Uterus (tissue), 4 donors: ENCODE data around the gene DMD. TPM values are rescaled to one million over a fixed set of nuclear protein-coding genes. Genes with fewer than 3 reads are reported as not detected.

ENCODE experiments used
- DNase-seq, 2 donors: peaks; one replicate each; pipeline ENCODE4 v3.0.0-alpha.2; 2019 to 2020
- H3K27ac ChIP-seq, 2 donors: fragments of 200-600 bp; sonication (generic); 1 replicate in 1 of 2; 2 replicates in 1 of 2; pipeline ENCODE4 v1.5.1; 2016 to 2018
- H3K27me3 ChIP-seq, 2 donors: fragments of 200-600 bp; sonication (generic); one replicate each; pipeline ENCODE4 v1.5.1; 2018 to 2019; ENCODE audit warnings: control low read depth in 1 of 2
- H3K36me3 ChIP-seq, 2 donors: fragments of 200-600 bp; sonication (generic); one replicate each; pipeline ENCODE4 v1.5.1; 2019; ENCODE audit warnings: control low read depth in 1 of 2
- H3K4me1 ChIP-seq, 2 donors: fragments of 200-600 bp; sonication (generic); one replicate each; pipeline ENCODE4 v1.5.1; 2018 to 2019; ENCODE audit warnings: control low read depth in 1 of 2
- H3K4me3 ChIP-seq, 2 donors: fragments of 200-600 bp; sonication (generic); 1 replicate in 1 of 2; 2 replicates in 1 of 2; pipeline ENCODE4 v1.5.1; 2018 to 2019; ENCODE audit warnings: mild to moderate bottlenecking in 1 of 2
- H3K9me3 ChIP-seq, 2 donors: fragments of 200-600 bp; sonication (generic); one replicate each; pipeline ENCODE4 v1.5.1; 2019; ENCODE audit warnings: control low read depth in 1 of 2
- CTCF ChIP-seq, 4 experiments: fragments of 200-600 bp in 2 of 4; fragments of 450-650 bp in 2 of 4; sonication (generic) in 2 of 4; IDR thresholded peaks; one replicate each; pipeline ENCODE4 v1.5.1; 2016 to 2019; ENCODE audit warnings: antibody characterized with exemption in 4 of 4, mild to moderate bottlenecking in 2 of 4, moderate library complexity in 1 of 4
- POLR2A ChIP-seq, 2 donors: fragments of 450-650 bp; IDR thresholded peaks; one replicate each; pipeline ENCODE4 v1.6.1; 2016; ENCODE audit warnings: antibody characterized with exemption in 2 of 2, mild to moderate bottlenecking in 1 of 2, moderate library complexity in 1 of 2
- intact Hi-C: fragments of 100-400 bp; cut with DNase I; formaldehyde crosslinking; loops from one replicate; pipeline ENCODE4 v1.15.1; 2023; ENCODE audit warnings: low total_unique reads
- total RNA-seq, 4 donors: library from RNA; depleted of rRNA in 3 of 4; stranded (reverse); fragments of >200 nt in 3 of 4; gene quantifications; one replicate each; pipeline versions ENCODE4 v1.1.0 to v1.2.4, GENCODE V29; 2014 to 2023
- donor health status: DM: yes; HTN: yes; CAD: no.

Gene DMD
- total RNA-seq, 4 donors from 2014 or later = 73.8 to 147 (median 97.8) TPM

DNA sequence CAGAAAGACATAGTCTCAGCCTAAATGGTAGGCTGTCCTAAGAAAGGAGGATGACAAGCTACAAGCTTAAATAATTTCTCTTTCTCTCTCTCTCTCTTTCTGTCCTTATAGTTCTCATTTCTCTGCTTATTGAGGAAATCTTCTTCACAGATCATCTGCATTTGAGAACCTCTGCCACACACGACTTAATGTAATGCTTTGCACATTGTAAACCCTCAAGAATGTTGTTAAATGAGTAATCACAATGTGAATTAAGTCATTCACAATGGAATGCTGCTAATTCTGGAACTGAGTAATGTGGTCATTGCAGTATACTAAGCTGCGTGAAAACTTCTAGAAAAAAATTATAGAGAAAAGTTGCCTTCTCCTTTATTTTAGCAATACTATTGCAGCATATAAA lies 1630.6 kb downstream of the DMD start:
- H3K9me3 ChIP-seq = no peaks in the 10 kb centered on the region
- TF ChIP-seq CTCF (IDR thresholded peaks at IDR 0.05) (no peak), POLR2A (IDR thresholded peaks at IDR 0.05) (no peak)
- H3K27ac ChIP-seq = no peak overlapping the region
- H3K27me3 ChIP-seq = no peaks in the 10 kb centered on the region
- no peak overlapping the region for H3K4me3 ChIP-seq
- no peaks in the 10 kb centered on the region for H3K36me3 ChIP-seq
- intact Hi-C loops = no loop called here
- no peaks in the 10 kb centered on the region for H3K4me1 ChIP-seq
- no peak for DNase-seq

GRCh38 chrX:31580227-31580626 lies 1631.1 kb downstream of the DMD start:
- H3K36me3 ChIP-seq = no peaks in the 10 kb centered on the region
- intact Hi-C loops = no loop called here
- no peak for DNase-seq
- H3K27me3 ChIP-seq = no peaks in the 10 kb centered on the region
- H3K4me3 ChIP-seq = no peak overlapping the region
- no peak overlapping the region for H3K27ac ChIP-seq
- no peaks in the 10 kb centered on the region for H3K4me1 ChIP-seq
- TF ChIP-seq POLR2A (IDR thresholded peaks at IDR 0.05) (no peak), CTCF (IDR thresholded peaks at IDR 0.05) (no peak)
- H3K9me3 ChIP-seq = no peaks in the 10 kb centered on the region

- TF ChIP-seq CTCF (IDR thresholded peaks at IDR 0.05) = no peak
- TF ChIP-seq POLR2A (IDR thresholded peaks at IDR 0.05) = no peak
- no peak overlapping the region for H3K27ac ChIP-seq
- DNase-seq = no peak
- H3K4me1 ChIP-seq = no peaks in the 10 kb centered on the region
- H3K27me3 ChIP-seq = no peaks in the 10 kb centered on the region
- H3K4me3 ChIP-seq = no peak overlapping the region
- no peaks in the 10 kb centered on the region for H3K9me3 ChIP-seq
- intact Hi-C loops = no loop called here
- no peaks in the 10 kb centered on the region for H3K36me3 ChIP-seq
Observed at GRCh38 chrX:31572360-31572759, 1639.0 kb downstream of the DMD start.

- Histone ChIP-seq H3K27me3 (no peaks in the 10 kb centered on the region), H3K36me3 (no peaks in the 10 kb centered on the region), H3K9me3 (no peaks in the 10 kb centered on the region), H3K4me3 (no peak overlapping the region), H3K4me1 (no peaks in the 10 kb centered on the region), H3K27ac (no peak overlapping the region)
- intact Hi-C loops = no loop called here
- TF ChIP-seq POLR2A (IDR thresholded peaks at IDR 0.05) (no peak), CTCF (IDR thresholded peaks at IDR 0.05) (no peak)
- DNase-seq = no peak
Observed at GRCh38 chrX:31570658-31571057, 1640.7 kb downstream of the DMD start.

GRCh38 chrX:31563792-31564191 lies 1647.6 kb downstream of the DMD start:
- H3K27ac ChIP-seq = no peak overlapping the region
- no peaks in the 10 kb centered on the region for H3K9me3 ChIP-seq
- intact Hi-C loops = no loop called here
- no peak overlapping the region for H3K4me3 ChIP-seq
- TF ChIP-seq POLR2A (IDR thresholded peaks at IDR 0.05) (no peak), CTCF (IDR thresholded peaks at IDR 0.05) (no peak)
- H3K36me3 ChIP-seq = no peaks in the 10 kb centered on the region
- no peak for DNase-seq
- no peaks in the 10 kb centered on the region for H3K27me3 ChIP-seq
- H3K4me1 ChIP-seq = no peaks in the 10 kb centered on the region
